Tongue (tissue), 2 donors: ENCODE results near the gene AGXT2. TPM values are rescaled to one million over a fixed set of nuclear protein-coding genes. Genes with fewer than 3 reads are reported as not detected.
"Not testable (repeated sequence)": the region's sequence is repeated elsewhere in the genome, so short reads cannot be mapped to it uniquely, and the experiment has no call there.

Experiments used
- DNase-seq: peaks from one replicate; pipeline ENCODE4 v3.0.0-alpha.2; 2015
- total RNA-seq: library from RNA; depleted of rRNA; stranded (reverse); fragments of >200 nt; gene quantifications from one replicate; pipeline ENCODE4 v1.2.3, GENCODE V29; 2014

Gene AGXT2
- total RNA-seq, 1 donor from 2014 or later, result not detected

- DNase-seq, result no peak
Observed at GRCh38 chr5:35012796-35013195, 35.0 kb downstream of the AGXT2 start.

GRCh38 chr5:35012365-35012764 is 35.4 kb downstream of the AGXT2 start:
- DNase-seq, result no peak

- no peak for DNase-seq
Observed at GRCh38 chr5:35010676-35011075, 37.1 kb downstream of the AGXT2 start.

- DNase-seq, result no peak
Observed at GRCh38 chr5:35009657-35010056, 38.1 kb downstream of the AGXT2 start.

GRCh38 chr5:35009019-35009418 is 38.7 kb downstream of the AGXT2 start:
- no peak for DNase-seq

- DNase-seq, result no peak
Observed at GRCh38 chr5:35004771-35005170, 43.0 kb downstream of the AGXT2 start.

GRCh38 chr5:35004200-35004599 is 43.5 kb downstream of the AGXT2 start:
- DNase-seq, result no peak

- peak; percentile 74 for DNase-seq
Observed at GRCh38 chr5:35003018-35003957, 44.5 kb downstream of the AGXT2 start.

GRCh38 chr5:35002459-35002858 is 45.3 kb downstream of the AGXT2 start:
- no peak for DNase-seq

- DNase-seq, result no peak
Observed at GRCh38 chr5:35001842-35002241, 45.9 kb downstream of the AGXT2 start.

GRCh38 chr5:34998058-34998789 is 49.5 kb downstream of the AGXT2 start:
- DNase-seq, result peak; percentile 50

- no peak for DNase-seq
Observed at GRCh38 chr5:34996261-34996660, 51.5 kb downstream of the AGXT2 start.

GRCh38 chr5:34993951-34994350 is 53.8 kb downstream of the AGXT2 start:
- no peak for DNase-seq

- no peak for DNase-seq
Observed at GRCh38 chr5:34991486-34992238, 56.1 kb downstream of the AGXT2 start.

GRCh38 chr5:34986965-34987364 is 60.8 kb downstream of the AGXT2 start:
- DNase-seq, result no peak

GRCh38 chr5:34982823-34983222 is 64.9 kb downstream of the AGXT2 start:
- DNase-seq, result no peak

- DNase-seq, result no peak
Observed at GRCh38 chr5:34978681-34979080, 69.1 kb downstream of the AGXT2 start.

- DNase-seq, result no peak
Observed at GRCh38 chr5:34977934-34978613, 69.7 kb downstream of the AGXT2 start.

- no peak for DNase-seq
Observed at GRCh38 chr5:34976347-34976746, 71.4 kb downstream of the AGXT2 start.

GRCh38 chr5:34971655-34972054 is 76.1 kb downstream of the AGXT2 start:
- DNase-seq, result not testable (repeated sequence)

GRCh38 chr5:34970552-34970951 is 77.2 kb downstream of the AGXT2 start:
- no peak for DNase-seq

- DNase-seq, result no peak
Observed at GRCh38 chr5:34968258-34968657, 79.5 kb downstream of the AGXT2 start.
